ENCODE measurements around the gene PHTF2. TPM values are rescaled to one million over a fixed set of nuclear protein-coding genes. Genes with fewer than 3 reads are reported as not detected.

The PHTF2 gene
- total and polyA plus RNA-seq, 2 donors (not counting 3 experiments of a cell fraction or from before 2014, with no cell fraction given) = 13.3 to 21.4 TPM

DNA sequence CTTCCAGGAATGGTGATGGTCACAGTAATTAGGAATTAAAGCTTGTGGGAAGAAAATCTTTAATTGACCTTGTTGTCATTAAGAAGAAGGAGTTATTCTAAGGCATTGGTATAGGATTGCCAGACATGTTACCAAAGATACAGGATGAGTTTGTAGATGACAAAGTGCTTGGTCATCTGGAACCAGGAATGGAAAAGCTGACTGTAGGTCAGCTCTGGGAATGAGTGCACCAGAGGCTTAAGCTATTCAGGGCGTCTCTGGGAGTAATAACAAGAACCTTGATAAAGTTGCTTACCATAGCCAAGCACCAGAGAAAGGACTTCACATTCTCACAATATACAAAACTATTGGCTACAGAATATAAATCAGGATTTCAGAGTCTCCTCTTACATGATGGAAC is 89.0 kb downstream of the PHTF2 start:
- ChIA-PET POLR2A (no interaction called here), CTCF (interaction anchor here (0.9 to 1.0 kb wide), 2 partner anchors 10 to 16 kb away, joined by 3 to 4 read pairs; no protein-coding TSS in a partner anchor)
- FAIRE-seq (no peak), DNase-seq (ENCODE audit: low read depth, low spot score) (peak; percentile 30)
- no TSS peak for BruUV-seq (replicated peaks)
- TF ChIP-seq EZH2 (IDR thresholded peaks at IDR 0.05; ENCODE audit: borderline replicate concordance, low read depth, low read length, severe bottlenecking) = no peak
- no peak for TF ChIP-seq JUN (IDR thresholded peaks at IDR 0.05; ENCODE audit: borderline replicate concordance, insufficient read depth, insufficient read length, low read depth)
- no peak for TF ChIP-seq MYC (IDR thresholded peaks at IDR 0.05; ENCODE audit: low read depth, low read length)
- no peak for TF ChIP-seq POLR2A (IDR thresholded peaks at IDR 0.05; ENCODE audit: low read depth, low read length)
- TF ChIP-seq POLR2AphosphoS5 (IDR thresholded peaks at IDR 0.05; ENCODE audit: insufficient read depth, low read depth, low read length) = no peak
- no peak for TF ChIP-seq GATA2 (IDR thresholded peaks at IDR 0.05; ENCODE audit: insufficient read depth, insufficient read length, low read depth, low read length)
- TF ChIP-seq, protein P1, sequence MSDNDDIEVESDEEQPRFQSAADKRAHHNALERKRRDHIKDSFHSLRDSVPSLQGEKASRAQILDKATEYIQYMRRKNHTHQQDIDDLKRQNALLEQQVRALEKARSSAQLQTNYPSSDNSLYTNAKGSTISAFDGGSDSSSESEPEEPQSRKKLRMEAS (IDR thresholded peaks at IDR 0.05; ENCODE audit: insufficient read depth, insufficient read length) = no peak
- no peak for TF ChIP-seq CTCF (IDR thresholded peaks at IDR 0.05; ENCODE audit: extremely low read depth in 1 of 2, insufficient read depth in 1 of 2, low read depth in 1 of 2, low read length in 2 of 2)
- no peak for TF ChIP-seq FOS (IDR thresholded peaks at IDR 0.05; ENCODE audit: borderline replicate concordance, insufficient read depth, low read length)
- dilution Hi-C loops (cut with MboI; ENCODE audit: extremely low pct_ligation_motif_present, low sequenced_read_pairs) = no loop called here
- H3K9me3 ChIP-seq (replicated peaks; ENCODE audit: control insufficient read depth, insufficient read depth, low read length) = no peaks in the 10 kb centered on the region
- H2AFZ ChIP-seq (ENCODE audit: low read depth, low read length) = no peak overlapping the region
- H4K20me1 ChIP-seq (replicated peaks; ENCODE audit: control insufficient read depth, extremely low read depth, insufficient read depth, low read length) = no peaks in the 10 kb centered on the region
- no peaks in the 10 kb centered on the region for H3K36me3 ChIP-seq (ENCODE audit: control insufficient read depth in 2 of 2, extremely low read depth in 1 of 2, insufficient read depth in 2 of 2, low read length in 2 of 2)
- peaks cover 2% of the 10 kb centered on the region for H3K9me1 ChIP-seq (replicated peaks; ENCODE audit: control insufficient read depth, extremely low read depth, insufficient read depth, low read length)
- no peaks in the 10 kb centered on the region for H3K27me3 ChIP-seq (ENCODE audit: control insufficient read depth in 2 of 2, insufficient read depth in 2 of 2, low read length in 2 of 2)
- no peaks in the 10 kb centered on the region for H3K79me2 ChIP-seq (ENCODE audit: control insufficient read depth, insufficient read depth, low read length)
- no peak overlapping the region for H3K4me2 ChIP-seq (ENCODE audit: insufficient read depth, low read length)
- no peak overlapping the region for H3K4me3 ChIP-seq (replicated peaks in 1 of 3; ENCODE audit: insufficient read depth in 1 of 3, low read depth in 1 of 3, low read length in 3 of 3)
- H3K9ac ChIP-seq (replicated peaks; ENCODE audit: extremely low read depth, insufficient read depth, low read length) = no peak overlapping the region
- no peak overlapping the region for H3K27ac ChIP-seq (ENCODE audit: insufficient read depth, low read depth, low read length)
- intact Hi-C loops (cut with micrococcal nuclease) = no loop called here
- H3K4me1 ChIP-seq (ENCODE audit: control insufficient read depth, extremely low read depth, insufficient read depth, low read length) = no peaks in the 10 kb centered on the region
